Dendritic cell treated with granulocyte-macrophage colony-stimulating factor and Interleukin-4, amounts not matched to agents 40 ng/mL and 50 ng/mL, for 4 days (primary cell): Measurements from ENCODE around the gene WDR70.
"Not testable (repeated sequence)": the region's sequence is repeated elsewhere in the genome, so short reads cannot be mapped to it uniquely, and the experiment has no call there.

Experiments
- H3K27ac Mint-ChIP-seq: one replicate; pipeline ENCODE4 v1.8.0; 2022; ENCODE audit warnings: mild to moderate bottlenecking, mixed read lengths
- H3K27me3 Mint-ChIP-seq: one replicate; pipeline ENCODE4 v1.8.0; 2022; ENCODE audit warnings: mild to moderate bottlenecking, mixed read lengths
- H3K36me3 Mint-ChIP-seq: one replicate; pipeline ENCODE4 v1.8.0; 2022; ENCODE audit warnings: low read depth, mixed read lengths
- H3K4me1 Mint-ChIP-seq: one replicate; pipeline ENCODE4 v1.8.0; 2022; ENCODE audit warnings: low read depth, mixed read lengths
- H3K4me3 Mint-ChIP-seq: one replicate; pipeline ENCODE4 v1.8.0; 2022; ENCODE audit warnings: mild to moderate bottlenecking, moderate library complexity, mixed read lengths
- H3K9me3 Mint-ChIP-seq: one replicate; pipeline ENCODE4 v1.8.0; 2022; ENCODE audit warnings: mixed read lengths
- intact Hi-C: fragments of 100-400 bp; cut with micrococcal nuclease; formaldehyde crosslinking; loops from one replicate; pipeline ENCODE4 v1.15.0; 2022

WDR70 gene

GRCh38 chr5:37477426-37477825, 98.3 kb downstream of the WDR70 start:
- Mint-ChIP-seq H3K4me3 (no peak overlapping the region), H3K36me3 (peaks cover 66% of the 10 kb centered on the region), H3K9me3 (peaks cover 39% of the 10 kb centered on the region), H3K27ac (no peak overlapping the region), H3K27me3 (no peaks in the 10 kb centered on the region), H3K4me1 (no peaks in the 10 kb centered on the region)
- intact Hi-C loops: no loop called here

GRCh38 chr5:37478121-37478894, 99.2 kb downstream of the WDR70 start:
- no peak overlapping the region for H3K27ac Mint-ChIP-seq
- H3K27me3 Mint-ChIP-seq: no peaks in the 10 kb centered on the region
- no peaks in the 10 kb centered on the region for H3K4me1 Mint-ChIP-seq
- no peak overlapping the region for H3K4me3 Mint-ChIP-seq
- H3K36me3 Mint-ChIP-seq: peaks cover 75% of the 10 kb centered on the region
- H3K9me3 Mint-ChIP-seq: peaks cover 42% of the 10 kb centered on the region
- intact Hi-C loops: no loop called here

GRCh38 chr5:37481395-37481794, 102.3 kb downstream of the WDR70 start:
- H3K4me1 Mint-ChIP-seq, H3K27me3 Mint-ChIP-seq, intact Hi-C loops, H3K27ac Mint-ChIP-seq, H3K4me3 Mint-ChIP-seq: not testable (repeated sequence)
- peaks cover 42% of the 10 kb centered on the region for H3K9me3 Mint-ChIP-seq
- H3K36me3 Mint-ChIP-seq: peaks cover 78% of the 10 kb centered on the region

- H3K27me3 Mint-ChIP-seq: no peaks in the 10 kb centered on the region
- H3K36me3 Mint-ChIP-seq: peaks cover 41% of the 10 kb centered on the region
- H3K9me3 Mint-ChIP-seq: peaks cover 9% of the 10 kb centered on the region
- no peak overlapping the region for H3K4me3 Mint-ChIP-seq
- H3K27ac Mint-ChIP-seq: no peak overlapping the region
- peaks cover 5% of the 10 kb centered on the region for H3K4me1 Mint-ChIP-seq
- intact Hi-C loops: no loop called here
These were observed 111.1 kb downstream of the WDR70 start for GRCh38 chr5:37490120-37490810.

GRCh38 chr5:37490931-37491330, 111.8 kb downstream of the WDR70 start:
- H3K4me3 Mint-ChIP-seq: no peak overlapping the region
- H3K9me3 Mint-ChIP-seq: peaks cover 9% of the 10 kb centered on the region
- no peak overlapping the region for H3K27ac Mint-ChIP-seq
- intact Hi-C loops: no loop called here
- H3K36me3 Mint-ChIP-seq: peaks cover 45% of the 10 kb centered on the region
- no peaks in the 10 kb centered on the region for H3K27me3 Mint-ChIP-seq
- peaks cover 5% of the 10 kb centered on the region for H3K4me1 Mint-ChIP-seq

GRCh38 chr5:37492778-37493555, 113.8 kb downstream of the WDR70 start:
- Mint-ChIP-seq H3K9me3 (peaks cover 7% of the 10 kb centered on the region), H3K36me3 (peaks cover 41% of the 10 kb centered on the region)

GRCh38 chr5:37494756-37495155, 115.6 kb downstream of the WDR70 start:
- H3K9me3 Mint-ChIP-seq: no peaks in the 10 kb centered on the region
- peaks cover 43% of the 10 kb centered on the region for H3K36me3 Mint-ChIP-seq
- no peaks in the 10 kb centered on the region for H3K27me3 Mint-ChIP-seq
- peaks cover 10% of the 10 kb centered on the region for H3K4me1 Mint-ChIP-seq
- no peak overlapping the region for H3K4me3 Mint-ChIP-seq
- intact Hi-C loops: no loop called here
- no peak overlapping the region for H3K27ac Mint-ChIP-seq

More at GRCh38 chr5:37492778-37493555, 113.8 kb downstream of the WDR70 start:
- intact Hi-C loops: no loop called here
- H3K4me3 Mint-ChIP-seq: no peak overlapping the region
- peaks cover 5% of the 10 kb centered on the region for H3K4me1 Mint-ChIP-seq
- H3K27ac Mint-ChIP-seq: no peak overlapping the region
- no peaks in the 10 kb centered on the region for H3K27me3 Mint-ChIP-seq

- Mint-ChIP-seq H3K4me1 (peaks cover 6% of the 10 kb centered on the region), H3K27me3 (no peaks in the 10 kb centered on the region), H3K27ac (no peak overlapping the region), H3K4me3 (no peak overlapping the region), H3K9me3 (no peaks in the 10 kb centered on the region), H3K36me3 (peaks cover 48% of the 10 kb centered on the region)
- intact Hi-C loops: no loop called here
These were observed 116.1 kb downstream of the WDR70 start for GRCh38 chr5:37495210-37495609.

GRCh38 chr5:37495668-37496347, 116.7 kb downstream of the WDR70 start:
- Mint-ChIP-seq H3K27me3 (no peaks in the 10 kb centered on the region), H3K36me3 (peaks cover 54% of the 10 kb centered on the region), H3K4me1 (peaks cover 6% of the 10 kb centered on the region), H3K9me3 (no peaks in the 10 kb centered on the region), H3K4me3 (no peak overlapping the region), H3K27ac (no peak overlapping the region)
- intact Hi-C loops: no loop called here

GRCh38 chr5:37496902-37497445, 117.9 kb downstream of the WDR70 start:
- H3K9me3 Mint-ChIP-seq: no peaks in the 10 kb centered on the region
- peaks cover 6% of the 10 kb centered on the region for H3K4me1 Mint-ChIP-seq
- H3K27me3 Mint-ChIP-seq: no peaks in the 10 kb centered on the region
- intact Hi-C loops: no loop called here
- H3K36me3 Mint-ChIP-seq: peaks cover 66% of the 10 kb centered on the region
- H3K4me3 Mint-ChIP-seq: no peak overlapping the region
- H3K27ac Mint-ChIP-seq: no peak overlapping the region

GRCh38 chr5:37501152-37501551, 122.0 kb downstream of the WDR70 start:
- H3K4me3 Mint-ChIP-seq: no peak overlapping the region
- no peaks in the 10 kb centered on the region for H3K27me3 Mint-ChIP-seq
- peaks cover 6% of the 10 kb centered on the region for H3K4me1 Mint-ChIP-seq
- H3K36me3 Mint-ChIP-seq: peaks cover 72% of the 10 kb centered on the region
- H3K9me3 Mint-ChIP-seq: no peaks in the 10 kb centered on the region
- intact Hi-C loops: no loop called here
- H3K27ac Mint-ChIP-seq: no peak overlapping the region

GRCh38 chr5:37506241-37506640, 127.1 kb downstream of the WDR70 start:
- Mint-ChIP-seq H3K27me3 (no peaks in the 10 kb centered on the region), H3K9me3 (no peaks in the 10 kb centered on the region), H3K4me3 (no peak overlapping the region), H3K4me1 (no peaks in the 10 kb centered on the region), H3K27ac (no peak overlapping the region), H3K36me3 (peaks cover 43% of the 10 kb centered on the region)
- intact Hi-C loops: no loop called here

- Mint-ChIP-seq H3K36me3 (peaks cover 38% of the 10 kb centered on the region), H3K4me3 (no peak overlapping the region), H3K27ac (no peak overlapping the region), H3K4me1 (no peaks in the 10 kb centered on the region), H3K27me3 (no peaks in the 10 kb centered on the region), H3K9me3 (no peaks in the 10 kb centered on the region)
- intact Hi-C loops: no loop called here
These were observed 127.6 kb downstream of the WDR70 start for GRCh38 chr5:37506722-37507121.
